Activated CD8-positive, alpha-beta memory T cell treated with anti-CD3 and anti-CD28 coated beads for 4 hours (primary cell): Measurements from ENCODE around the gene MPDU1.

Source experiments
- DNase-seq, 2 donors: peaks; one replicate each; pipeline ENCODE4 v3.0.0-alpha.2; 2020; ENCODE audit warnings: low read depth in 2 of 2

Gene MPDU1

DNA sequence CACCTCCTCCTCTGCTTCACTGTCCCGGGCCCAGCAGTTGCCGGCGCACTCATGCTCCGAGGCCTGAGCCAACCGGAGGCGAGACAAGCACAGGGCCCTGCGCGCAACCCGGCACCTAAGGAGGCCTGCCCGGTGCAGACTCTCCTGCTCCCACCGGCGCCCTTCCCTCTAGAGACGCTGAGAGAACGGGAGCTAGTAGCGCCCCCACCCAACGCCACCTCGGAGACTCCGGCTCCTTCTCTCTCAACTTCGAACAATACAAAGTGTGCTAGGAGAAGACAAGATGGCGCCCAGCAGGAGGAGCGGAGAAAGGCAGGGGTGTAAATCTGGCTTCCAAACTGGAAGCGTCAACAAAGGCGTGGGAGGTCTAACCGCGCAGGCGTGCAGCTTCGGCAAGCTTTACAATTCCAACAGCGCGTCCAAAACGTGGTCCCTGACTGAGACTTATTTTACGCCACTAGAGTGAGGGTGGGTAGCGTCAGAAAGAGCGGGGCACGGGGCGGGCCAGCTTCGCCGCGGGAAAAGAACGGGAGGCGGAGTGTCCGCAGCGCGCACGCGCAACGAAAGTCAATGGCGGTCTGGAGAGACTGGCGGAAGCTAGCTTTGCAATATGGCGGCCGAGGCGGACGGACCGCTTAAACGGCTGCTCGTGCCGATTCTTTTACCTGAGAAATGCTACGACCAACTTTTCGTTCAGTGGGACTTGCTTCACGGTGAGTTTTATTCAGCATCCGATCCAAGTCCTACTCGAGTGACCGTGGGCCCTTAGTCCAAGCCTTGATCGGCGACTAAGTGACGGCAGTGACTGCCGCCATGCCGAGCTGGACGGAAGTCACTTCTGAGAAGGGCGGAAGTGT, at the start of gene MPDU1:
MPDU1 (plus strand) TSS at position 600 of the 857 bp plus-strand sequence; CDS start at position 611, 11 bp downstream.
- DNase-seq: peak; percentile 90 to 91

DNA sequence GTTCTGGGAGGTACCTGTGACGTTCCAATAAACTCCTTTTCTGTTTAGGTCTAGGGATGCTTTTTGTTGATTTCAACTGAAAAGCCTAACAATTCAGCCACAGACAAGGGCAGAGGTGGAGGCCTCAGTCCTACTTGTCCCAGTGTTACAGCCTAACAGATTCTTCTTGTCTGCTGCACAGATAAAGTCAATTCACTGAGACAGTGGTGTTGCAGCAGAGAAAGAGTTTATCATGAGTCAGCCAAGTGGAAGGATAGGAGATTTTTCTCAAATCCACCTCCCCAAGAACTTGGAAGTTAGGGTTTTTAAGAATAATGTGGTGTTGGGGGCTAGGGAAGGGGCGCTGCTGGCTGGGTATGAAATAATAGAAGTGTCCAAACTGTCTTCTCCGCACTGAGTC, 45.6 kb upstream of the MPDU1 start:
- no peak for DNase-seq

DNA sequence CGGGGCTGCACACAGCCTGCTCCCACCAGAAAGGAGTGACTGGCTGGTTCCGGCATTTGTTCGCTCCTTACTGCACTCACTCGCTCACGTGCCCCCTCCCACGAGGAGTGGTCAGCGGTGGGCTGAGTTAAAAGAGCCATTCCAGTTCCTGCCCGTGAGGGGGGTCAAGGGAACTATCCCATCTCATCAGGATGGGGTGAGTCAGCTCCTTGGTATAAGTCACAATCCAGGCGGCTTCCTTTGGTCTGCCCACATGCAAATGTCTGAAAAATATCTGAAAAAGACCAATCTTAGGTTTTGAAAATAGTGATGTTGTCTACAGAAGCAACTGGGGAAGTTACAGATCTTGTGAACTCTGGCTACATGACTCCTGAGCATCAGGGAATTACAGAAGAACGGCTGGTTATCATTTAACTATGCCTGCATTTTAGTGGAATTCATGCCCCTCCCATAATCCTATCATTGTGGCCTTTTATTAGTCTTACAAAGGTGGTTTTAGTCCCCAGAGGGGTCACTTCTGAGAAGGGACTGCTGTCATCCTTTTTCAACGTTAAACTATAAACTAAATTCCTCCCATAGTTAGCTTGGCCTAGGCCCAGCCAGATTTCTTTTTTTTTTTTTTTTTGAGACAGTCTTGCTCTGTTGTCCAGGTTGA, 44.6 kb upstream of the MPDU1 start:
- DNase-seq: no peak

DNA sequence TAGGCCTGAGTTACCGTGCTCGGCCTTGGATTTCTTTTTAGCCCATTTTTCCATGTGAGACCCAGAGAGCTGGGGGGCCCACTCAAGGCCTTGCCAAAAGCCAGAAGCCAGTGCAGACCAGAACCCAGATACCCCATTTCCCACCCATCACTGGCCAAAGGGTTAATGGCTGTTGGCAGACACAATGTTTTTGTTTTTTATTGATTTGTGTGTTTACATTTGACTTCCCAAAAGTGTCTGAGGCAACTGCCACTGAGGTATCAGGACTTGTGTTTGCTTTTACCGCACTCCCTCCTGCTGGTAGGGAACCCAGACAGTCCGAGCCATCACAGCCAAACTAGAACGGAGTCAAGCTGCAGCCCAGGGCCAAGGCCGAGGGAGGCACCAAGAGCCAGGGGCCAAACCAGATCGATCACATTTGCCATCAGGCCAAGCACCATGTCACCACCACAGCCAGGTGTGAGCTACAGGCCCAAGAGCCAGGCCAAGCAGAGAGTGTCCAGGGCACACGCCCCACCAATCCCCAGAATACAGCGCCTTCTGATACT, 42.5 kb upstream of the MPDU1 start:
- no peak for DNase-seq

DNA sequence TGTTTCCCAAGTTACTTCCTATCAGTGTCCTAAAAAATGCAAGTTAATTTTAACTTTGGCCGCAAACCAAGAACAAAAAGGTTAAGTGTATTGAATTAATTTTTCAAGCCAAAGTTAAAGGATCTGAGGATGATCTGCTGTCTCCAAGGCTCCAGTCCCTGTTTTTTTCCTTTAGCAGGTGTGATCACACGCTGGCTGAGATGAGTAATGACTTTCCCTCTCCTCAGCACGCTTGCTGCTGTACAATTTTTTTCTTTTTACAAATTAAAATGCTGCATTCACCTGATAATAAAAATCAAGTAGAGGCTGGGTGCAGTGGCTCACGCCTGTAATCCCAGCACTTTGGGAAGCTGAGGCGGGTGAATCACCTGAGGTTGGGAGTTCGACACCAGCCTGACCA, 38.7 kb upstream of the MPDU1 start:
- no peak for DNase-seq

DNA sequence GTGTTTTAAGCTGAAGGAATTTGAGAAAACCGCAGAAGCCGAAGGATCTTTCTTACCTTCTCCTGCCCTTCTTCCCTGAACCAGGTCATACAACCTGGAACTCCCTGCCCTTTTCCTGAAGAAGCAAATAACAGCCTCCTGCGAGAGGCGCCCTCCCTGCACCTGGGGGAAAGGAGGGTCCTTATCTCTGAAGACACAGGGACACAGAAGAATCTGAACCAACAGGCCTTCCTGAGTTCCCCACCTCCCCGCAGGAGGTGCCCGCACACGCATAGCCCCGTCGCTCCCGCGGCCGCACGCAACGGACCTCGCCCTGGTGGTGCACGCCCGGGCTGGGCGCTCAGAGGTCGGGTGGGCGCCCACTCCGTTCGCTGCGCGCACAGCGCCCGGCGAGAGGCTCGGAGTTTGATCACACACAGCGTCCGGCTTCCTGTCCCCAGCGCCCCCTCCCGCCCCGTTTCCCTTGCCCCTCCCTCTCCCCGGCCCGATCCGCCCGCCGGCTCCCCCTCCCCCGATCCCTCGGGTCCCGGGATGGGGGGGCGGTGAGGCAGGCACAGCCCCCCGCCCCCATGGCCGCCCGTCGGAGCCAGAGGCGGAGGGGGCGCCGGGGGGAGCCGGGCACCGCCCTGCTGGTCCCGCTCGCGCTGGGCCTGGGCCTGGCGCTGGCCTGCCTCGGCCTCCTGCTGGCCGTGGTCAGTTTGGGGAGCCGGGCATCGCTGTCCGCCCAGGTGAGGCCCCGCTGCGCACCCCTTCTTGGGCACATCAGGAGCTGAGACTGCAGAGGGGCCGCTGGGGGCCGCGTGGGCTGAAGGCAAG, 34.9 kb upstream of the MPDU1 start, which contains the start of gene TNFSF12:
TNFSF12 (plus strand) TSS at position 474 of the 816 bp plus-strand sequence; CDS start at position 570, 96 bp downstream.
- DNase-seq: peak in 1 of 2 donors; percentile 10

DNA sequence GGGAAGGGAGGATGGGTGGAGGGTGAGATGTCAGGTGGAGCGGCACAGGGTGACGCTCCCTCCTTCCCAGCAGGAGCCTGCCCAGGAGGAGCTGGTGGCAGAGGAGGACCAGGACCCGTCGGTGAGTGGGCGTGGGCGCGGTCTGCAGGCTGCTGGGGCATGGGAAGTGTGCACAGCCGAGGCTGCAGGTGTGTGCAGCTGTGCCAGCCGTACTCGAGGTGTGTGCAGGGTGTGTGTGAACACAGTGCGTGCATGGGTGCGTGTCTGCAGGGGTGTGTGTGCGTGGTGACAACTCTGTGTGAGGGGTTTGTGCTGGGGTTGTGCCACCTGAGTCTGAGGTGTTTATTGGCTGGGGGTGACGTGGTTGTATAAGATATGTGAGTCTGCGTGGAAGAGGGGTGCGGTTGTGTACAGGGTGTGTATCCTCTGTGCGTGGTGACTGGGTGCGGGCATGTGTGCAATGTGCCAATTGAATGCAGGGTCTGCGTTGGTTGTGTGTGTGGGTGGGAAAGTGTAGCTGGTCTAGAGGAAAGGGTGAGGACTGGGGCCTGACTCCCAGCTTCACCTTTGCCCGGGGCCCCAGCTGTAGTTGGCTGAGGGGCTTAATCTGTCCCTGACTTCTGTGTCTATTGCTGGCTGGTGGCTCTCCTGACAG, 34.1 kb upstream of the MPDU1 start:
- no peak for DNase-seq

DNA sequence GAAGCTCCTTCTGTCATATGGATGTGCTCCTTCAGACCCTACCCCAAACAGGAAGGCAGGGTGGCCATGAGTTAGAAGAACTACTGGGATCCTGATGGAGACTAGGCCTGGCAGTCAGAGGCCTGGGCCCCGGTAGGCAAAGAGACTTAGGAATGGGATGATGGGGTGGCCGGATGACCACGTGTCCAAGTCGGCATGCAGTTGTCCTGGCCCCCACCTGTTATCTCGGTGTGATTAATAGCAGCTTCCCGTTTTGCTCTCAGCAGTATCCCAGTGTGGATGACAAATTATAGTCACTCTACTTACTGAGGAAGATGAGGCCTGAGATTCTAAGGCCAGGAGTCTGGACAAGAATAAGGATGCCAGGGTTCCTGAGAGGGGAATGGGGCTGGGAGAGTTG, 33.3 kb upstream of the MPDU1 start:
- no peak for DNase-seq

DNA sequence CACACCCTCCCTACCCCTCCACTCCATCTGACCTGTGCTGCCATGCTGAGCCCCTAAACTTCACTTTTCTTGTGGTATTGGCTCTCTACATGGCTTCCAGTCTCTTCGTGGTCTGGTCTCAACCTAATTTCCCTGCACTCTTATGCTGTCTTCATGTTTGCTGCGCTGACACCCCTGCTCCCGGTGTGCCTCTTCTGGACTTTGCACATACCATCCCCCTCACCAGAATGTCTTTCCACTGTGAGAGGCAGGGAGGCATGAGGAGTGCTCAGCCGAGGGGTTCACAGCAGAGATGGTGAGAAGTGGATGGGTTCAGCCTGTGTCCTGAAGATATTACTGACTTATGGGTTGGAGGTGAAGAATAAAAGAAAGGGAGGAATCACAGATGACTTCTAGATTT, 32.3 kb upstream of the MPDU1 start:
- no peak for DNase-seq

DNA sequence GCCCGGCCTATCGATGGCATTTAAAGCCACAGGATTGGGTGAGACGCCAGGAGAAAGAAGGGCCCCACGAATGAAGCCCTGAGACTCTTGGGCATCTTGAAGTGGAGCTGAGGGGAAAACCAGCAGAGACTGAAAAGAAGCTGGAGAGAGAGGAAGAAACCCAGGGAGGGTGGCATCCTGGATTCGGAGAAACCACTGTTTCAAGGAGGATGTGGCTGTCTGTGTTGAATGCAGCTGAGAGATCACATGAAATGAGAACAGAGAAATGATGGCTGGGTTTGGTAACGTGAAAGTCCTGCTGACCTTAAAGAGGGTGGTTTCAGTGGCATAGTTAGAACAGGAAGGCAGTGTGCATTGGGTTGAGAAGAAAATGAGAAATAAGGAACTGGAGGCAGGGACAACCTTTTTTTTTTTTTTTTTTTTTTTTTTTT, 31.0 kb upstream of the MPDU1 start:
- no peak for DNase-seq

DNA sequence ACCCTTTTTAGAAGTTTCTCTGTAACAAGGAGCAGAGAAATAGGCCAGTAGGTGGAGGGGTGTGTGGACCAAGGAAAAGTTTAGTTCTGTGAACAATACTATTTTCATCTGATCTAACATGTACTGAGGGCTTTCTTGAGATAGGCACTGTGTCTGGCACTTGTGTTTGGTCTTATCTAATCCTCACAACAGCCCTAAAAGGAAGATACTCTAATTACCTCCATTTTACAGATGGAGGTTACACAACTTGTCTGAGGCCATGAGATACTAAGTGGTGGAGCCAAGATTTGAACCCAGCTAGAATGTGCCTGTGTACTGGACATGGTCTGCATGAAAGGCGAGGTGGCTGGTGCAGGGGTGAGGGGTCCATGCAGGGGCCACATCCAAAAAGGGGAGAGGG, 30.3 kb upstream of the MPDU1 start:
- DNase-seq: no peak

DNA sequence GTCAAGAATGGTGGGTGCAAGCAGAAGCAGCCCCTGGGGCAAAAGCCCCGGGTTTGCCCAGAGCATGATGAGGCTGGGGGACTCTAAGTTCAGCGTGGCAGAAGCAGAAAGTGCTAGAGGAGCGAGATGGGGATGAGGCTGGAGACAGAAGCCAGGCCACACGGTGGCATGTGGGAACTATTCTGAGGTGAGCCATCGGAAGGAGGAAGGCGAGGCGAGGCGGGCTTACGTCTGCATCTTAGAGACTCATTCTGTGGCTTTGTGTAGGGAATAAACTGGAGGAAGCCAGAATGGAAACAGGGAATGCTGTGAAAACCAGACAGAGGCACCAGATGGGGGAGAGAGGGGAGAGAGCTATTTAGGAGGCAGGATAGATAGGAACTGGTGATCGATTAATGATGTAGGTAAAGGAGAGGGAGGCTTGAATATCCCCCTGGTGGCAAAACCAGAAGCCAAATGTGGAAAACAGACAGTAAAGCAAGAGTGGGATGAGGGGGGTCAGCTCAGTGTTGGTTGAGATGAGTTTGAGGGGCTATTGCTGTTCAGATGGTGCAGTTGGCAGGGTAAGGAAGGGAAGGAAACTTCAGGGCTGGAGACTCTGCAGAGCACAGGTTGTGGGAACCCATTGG, 28.2 kb upstream of the MPDU1 start:
- DNase-seq: no peak

DNA sequence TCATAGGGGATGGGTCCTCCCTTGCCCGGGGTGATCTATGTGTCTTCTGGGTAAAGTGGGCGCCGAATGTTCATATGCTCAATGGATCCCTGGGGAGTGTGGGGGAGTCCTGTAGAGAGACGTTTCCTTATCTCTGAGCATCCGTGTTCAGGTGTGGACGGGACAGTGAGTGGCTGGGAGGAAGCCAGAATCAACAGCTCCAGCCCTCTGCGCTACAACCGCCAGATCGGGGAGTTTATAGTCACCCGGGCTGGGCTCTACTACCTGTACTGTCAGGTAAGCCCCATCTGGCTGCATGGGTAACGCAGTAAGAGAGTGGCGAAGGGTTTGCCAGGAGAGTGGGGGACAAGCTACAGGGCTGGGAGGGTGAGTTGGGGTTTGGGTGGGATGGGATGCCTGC, 27.0 kb upstream of the MPDU1 start:
- DNase-seq: no peak

DNA sequence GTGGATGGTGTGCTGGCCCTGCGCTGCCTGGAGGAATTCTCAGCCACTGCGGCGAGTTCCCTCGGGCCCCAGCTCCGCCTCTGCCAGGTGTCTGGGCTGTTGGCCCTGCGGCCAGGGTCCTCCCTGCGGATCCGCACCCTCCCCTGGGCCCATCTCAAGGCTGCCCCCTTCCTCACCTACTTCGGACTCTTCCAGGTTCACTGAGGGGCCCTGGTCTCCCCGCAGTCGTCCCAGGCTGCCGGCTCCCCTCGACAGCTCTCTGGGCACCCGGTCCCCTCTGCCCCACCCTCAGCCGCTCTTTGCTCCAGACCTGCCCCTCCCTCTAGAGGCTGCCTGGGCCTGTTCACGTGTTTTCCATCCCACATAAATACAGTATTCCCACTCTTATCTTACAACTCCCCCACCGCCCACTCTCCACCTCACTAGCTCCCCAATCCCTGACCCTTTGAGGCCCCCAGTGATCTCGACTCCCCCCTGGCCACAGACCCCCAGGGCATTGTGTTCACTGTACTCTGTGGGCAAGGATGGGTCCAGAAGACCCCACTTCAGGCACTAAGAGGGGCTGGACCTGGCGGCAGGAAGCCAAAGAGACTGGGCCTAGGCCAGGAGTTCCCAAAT, 26.4 kb upstream of the MPDU1 start:
- DNase-seq: no peak

DNA sequence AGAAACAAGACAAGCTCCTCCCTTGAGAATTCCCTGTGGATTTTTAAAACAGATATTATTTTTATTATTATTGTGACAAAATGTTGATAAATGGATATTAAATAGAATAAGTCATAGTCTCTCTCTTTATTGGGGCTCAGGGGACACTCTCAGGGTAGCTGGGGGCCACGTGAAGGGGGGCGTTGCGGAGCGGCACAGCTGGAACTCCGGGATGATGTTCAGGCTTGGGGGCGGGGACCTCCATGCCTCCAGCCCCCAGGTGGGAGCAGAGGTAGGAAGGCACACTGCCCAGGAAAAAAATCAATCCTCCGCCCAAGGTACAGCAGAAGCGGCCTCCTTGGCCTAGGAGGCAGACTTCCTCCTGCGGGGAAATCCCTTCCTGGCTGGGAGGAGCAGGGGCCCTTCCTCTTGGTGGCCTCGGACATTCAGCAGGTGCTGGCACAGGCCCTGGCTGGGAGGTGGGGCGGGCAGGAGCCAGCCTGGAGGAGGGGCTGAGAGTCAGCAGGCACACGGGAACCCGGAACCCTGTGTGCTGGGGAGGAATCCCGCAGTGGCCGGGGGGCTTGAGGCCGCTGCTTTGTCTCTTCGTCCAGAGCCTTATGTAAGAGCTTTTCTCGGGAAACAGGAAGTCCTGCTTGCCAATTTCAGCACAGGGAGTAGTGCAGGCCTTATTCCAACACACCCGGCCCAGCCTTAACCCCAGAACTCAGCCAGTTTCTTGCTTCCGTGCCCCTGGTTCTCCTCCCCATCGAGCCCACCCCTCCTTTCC, 25.7 kb upstream of the MPDU1 start:
- DNase-seq: no peak

DNA sequence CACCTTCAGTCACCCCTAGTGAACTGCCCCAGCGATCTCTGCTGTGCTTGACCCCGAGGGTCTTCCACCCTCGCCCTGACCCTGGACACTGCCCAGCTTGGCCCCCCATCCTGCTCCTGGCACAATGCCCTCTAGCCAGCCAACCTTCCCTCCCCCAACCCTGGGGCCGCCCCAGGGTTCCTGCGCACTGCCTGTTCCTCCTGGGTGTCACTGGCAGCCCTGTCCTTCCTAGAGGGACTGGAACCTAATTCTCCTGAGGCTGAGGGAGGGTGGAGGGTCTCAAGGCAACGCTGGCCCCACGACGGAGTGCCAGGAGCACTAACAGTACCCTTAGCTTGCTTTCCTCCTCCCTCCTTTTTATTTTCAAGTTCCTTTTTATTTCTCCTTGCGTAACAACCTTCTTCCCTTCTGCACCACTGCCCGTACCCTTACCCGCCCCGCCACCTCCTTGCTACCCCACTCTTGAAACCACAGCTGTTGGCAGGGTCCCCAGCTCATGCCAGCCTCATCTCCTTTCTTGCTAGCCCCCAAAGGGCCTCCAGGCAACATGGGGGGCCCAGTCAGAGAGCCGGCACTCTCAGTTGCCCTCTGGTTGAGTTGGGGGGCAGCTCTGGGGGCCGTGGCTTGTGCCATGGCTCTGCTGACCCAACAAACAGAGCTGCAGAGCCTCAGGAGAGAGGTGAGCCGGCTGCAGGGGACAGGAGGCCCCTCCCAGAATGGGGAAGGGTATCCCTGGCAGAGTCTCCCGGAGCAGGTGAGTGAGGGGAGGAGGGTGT, 24.9 kb upstream of the MPDU1 start, which contains the start of gene TNFSF13:
TNFSF13 (plus strand) TSS at position 207 of the 776 bp plus-strand sequence; CDS start at position 497, 290 bp downstream.
- DNase-seq: no peak

DNA sequence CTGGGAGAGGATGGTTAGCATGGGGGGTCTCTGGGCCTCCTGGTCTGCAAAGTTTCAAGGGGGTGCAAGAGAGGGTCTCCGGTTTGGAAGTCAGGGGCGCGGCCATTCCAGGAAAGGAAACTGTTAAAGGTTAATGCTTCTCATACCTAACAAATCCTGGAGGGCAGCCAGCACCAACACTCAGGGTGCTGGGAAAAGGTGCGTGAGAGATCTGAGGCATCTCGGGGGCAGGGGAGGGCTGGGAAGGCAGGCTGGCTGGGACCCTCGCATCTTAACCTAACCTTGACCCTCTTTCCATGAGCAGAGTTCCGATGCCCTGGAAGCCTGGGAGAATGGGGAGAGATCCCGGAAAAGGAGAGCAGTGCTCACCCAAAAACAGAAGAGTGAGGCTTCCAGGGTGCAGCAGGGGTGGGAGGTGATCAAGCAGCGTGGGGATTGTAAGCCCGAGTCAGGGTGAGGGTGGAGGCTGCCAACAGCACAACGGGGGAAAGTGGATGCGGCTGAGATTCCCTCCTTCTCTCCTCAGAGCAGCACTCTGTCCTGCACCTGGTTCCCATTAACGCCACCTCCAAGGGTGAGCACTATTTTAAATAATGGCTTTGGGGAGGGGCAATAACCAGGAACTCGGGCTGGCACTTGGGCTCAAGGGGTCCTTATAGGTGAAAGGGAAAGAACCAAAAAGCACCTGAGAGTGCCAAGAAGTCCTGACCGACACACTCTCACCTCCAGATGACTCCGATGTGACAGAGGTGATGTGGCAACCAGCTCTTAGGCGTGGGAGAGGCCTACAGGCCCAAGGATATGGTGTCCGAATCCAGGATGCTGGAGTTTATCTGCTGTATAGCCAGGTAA, 24.1 kb upstream of the MPDU1 start:
- no peak for DNase-seq
